HT-29 (cell line): Measurements from ENCODE around the gene NAB1. TPM values are rescaled to one million over a fixed set of nuclear protein-coding genes. Genes with fewer than 3 reads are reported as not detected.

ENCODE experiments used
- DNase-seq: peaks from one replicate; pipeline ENCODE4 v3.0.0-alpha.2; 2015; ENCODE audit warnings: low spot score
- total RNA-seq: library from RNA; depleted of rRNA; stranded (reverse); fragments of >200 nt; shearing (Covaris generic); gene quantifications from 2 replicates; pipeline ENCODE4 v1.2.3, GENCODE V29; 2014

NAB1 gene
- total RNA-seq, 1 experiment from 2014 or later, result 26.7 TPM

DNA sequence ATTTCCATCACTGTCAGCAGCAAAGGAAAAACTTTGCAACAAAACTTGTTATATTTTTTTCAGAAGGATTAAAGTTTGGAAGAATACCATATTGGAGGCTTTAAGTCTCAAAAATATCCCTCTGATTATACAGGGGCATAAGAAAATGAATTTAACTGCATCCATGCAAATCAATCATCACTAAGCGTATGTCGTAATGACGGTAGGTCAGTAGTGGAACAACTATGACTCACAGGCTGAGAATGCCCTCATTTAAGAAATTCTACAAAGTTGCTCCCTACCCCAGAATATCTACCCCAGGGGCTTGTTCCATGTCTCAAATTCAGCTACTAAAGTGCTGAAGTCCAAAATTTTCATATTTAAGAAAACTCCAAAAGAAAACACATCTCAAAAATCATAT is 12.5 kb upstream of the NAB1 start:
- DNase-seq, result no peak

DNA sequence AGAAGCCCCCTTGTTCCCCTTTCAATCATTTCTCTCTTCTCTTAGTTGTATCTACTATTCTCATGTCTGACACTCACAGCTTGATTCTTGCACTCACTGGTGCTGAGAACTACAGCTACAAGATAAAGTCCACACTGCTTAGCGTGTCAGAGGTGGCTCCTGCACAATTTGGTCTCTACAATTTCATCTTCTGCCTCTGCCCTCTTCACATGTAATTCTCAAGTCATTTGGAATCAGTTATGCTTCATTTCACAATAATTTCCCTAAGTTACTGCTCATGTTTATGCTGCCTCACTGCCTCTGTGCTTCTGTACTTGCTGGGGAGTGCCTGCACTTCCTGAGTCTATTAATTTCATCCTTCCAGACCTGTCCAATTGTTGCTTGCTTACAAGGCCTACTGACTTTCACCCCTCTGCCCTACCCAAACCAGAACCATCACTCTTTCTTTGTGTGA is 11.6 kb upstream of the NAB1 start:
- DNase-seq, result no peak

DNA sequence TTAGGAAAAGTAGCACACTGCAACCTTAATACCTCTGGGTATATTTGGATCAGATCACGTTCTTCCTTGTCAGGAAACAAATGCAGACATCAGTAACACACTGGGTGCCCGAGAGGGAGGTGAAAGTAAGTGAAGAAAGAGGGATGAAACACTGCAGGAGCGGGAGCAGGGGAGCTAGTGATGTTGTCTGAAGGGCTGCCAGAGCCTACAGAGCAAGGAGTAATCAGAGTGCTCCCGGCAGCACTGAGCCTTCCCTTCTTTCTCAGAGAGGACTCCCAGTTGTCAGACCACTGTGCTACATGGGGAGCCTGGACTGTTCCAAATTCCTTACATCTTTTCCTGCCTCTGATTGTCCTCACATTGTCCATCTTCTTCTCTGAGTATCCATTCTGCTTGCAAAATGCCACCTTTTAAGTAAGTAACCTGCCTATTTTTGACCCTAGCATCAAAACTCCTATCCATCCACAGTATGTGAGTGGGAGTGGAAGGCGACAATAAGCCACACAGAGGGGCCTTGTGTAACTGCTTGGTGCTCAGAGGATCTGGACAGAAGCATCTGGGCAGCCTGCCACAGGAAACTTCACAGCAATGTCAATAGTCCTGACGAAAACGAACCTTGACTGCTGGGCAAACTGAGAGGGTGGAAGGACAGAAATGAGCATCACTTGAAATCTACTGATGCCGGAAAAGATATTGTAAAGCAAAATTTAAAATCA is 10.8 kb upstream of the NAB1 start:
- DNase-seq, result no peak

DNA sequence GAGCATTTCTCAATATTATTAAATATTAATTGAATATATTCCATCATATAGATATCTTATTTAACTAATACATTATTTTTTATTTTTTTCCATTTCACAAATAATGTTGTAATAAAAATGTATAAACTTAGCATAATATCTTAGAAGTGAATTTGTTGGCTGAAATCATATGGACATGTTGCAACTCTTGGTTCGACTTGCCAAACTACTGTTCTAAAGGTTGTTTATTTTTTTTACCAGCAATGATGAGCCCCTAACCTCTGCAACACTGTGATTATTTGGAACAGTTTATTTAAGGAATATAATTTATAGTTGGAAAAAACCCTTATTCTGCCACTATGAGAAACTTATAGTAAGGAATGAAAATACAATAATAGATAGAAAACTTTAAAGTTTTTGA is 8.8 kb upstream of the NAB1 start:
- no peak for DNase-seq

DNA sequence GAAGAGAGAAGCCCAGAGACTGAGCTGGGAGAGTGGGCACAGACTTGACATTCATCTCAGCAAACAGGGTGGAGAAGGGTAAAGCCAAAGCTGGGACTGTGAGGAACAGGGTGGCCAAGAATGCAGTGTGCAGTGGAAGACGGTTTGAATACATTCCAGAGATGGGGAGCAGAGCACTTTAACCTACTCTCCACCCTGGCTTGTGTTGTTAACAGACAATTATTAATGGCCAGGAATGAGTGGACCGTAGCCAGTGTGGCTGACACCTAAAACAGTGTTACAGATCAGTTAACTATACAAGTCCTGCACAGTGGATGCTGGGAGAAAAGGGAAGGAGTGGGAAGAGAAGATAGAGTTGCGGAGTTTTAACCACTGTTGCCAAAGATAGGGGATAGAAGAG is 7.4 kb upstream of the NAB1 start:
- DNase-seq, result peak; percentile 66

DNA sequence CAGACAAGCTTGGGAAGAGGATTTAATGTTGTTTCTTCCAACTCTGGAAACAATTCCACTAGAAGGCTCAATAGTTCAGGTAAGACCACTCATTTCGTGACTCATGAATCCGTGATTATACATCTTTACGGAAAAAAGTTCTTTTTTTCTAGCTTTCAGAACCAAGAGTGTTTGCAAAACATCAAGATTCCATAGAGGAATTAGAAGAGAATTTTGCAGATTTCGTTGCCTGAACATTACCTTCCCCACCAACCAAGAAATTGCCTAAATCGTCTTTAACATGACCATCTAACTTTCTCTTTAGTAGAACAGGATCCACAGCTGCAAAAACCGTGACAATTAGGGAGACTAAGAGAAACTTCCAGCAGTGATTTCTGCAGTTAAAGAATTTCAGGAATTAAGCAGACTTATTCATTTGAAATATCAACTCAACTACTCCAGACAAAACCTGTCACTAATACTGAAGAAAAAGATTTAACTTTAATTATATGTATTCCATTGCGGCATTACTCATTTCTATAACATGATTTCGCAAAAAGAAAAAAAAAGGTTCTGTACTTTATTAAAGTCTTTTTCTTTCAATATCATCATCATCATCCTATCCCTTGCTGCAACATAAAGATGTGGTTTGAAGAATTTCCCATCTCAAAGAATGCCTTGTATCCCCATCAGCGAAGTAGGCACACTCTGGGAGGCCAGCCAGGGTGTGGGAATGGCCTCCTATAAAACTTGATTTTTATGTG is 1.9 kb upstream of the NAB1 start:
- no peak for DNase-seq

DNA sequence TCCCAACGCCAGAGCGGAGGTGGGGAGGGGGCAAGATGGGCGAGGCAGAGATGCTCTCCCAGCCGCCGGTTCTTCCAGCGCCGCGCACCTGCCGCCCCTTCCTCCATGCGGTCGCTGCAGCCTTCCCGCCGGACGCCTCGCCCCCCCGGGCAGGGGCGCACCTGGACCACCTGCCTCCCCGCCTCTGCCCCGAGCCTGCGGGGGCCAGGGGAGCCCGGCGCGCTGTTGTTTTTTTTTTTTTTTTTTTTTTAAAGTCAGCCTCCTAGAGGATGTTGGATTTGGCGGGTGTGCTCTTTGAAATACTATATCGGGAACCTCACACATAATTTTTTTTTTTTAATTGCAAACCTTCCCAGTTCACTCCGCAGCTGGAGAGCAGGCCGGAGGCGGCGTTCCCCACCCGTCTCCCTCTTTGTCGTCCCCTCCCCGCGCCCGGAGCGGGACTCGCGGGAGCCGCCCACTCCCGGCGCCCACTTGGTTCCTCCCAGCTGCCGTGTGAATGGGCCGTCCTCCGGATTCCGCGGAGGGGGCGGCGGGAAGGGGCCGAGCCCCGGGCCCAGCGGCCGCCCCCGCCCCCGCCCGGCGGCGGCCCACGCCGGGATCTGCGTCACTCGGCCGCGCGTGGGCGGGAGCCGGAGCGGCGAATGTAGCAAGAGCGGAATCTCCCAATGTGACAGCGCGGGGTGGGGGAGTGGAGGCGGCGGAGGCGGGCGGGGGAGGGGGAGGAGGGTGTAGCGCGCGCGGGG is 421 bp upstream of the NAB1 start:
- peak; percentile 78 for DNase-seq

DNA sequence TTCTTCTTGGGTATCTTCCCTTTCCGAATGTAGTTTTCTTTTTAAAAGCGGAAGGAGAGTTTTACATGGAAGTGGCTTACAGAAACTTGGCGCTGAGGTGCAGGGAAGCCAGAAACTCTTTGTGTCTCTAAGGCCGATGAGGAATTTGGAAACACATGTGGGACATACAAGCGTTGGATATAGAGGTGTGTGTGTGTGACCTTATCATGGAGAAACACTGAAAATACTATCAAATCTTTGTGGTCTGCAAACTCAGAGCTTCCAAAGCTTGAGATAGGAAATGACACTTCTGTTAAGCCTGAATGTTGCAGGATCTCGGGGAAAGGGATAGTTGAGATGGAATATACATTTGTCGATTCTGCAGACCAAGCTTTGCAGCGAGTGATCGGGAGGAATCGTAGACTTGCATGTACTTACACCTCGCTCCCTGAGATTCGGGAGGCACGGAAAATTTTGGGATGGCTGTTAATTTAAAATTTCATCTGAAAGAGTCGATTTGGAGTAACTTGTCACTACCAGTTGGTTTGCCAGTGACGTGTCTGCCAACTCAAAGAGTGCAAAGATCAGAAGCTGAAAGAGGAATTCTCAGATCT is 1.0 kb downstream of the NAB1 start:
- DNase-seq, result peak; percentile 53

DNA sequence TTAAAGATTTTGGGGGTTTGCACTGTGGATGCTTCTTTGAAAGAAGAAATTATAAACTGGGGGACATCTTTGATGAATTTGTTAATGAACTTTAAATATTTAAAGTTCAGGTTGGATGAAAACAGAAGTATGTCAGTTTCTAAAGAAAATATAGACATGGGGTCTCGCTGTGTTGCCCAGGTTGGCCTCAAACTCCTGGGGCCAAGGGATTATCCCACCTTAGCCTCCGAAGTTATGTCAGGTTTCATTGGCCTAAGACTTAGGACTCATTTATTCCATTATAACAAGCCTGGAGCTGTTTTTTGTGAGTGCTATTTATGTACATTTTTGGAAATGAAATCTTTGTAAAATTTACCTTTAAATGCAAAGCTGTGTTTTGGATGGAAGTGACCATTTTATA is 2.5 kb downstream of the NAB1 start:
- no peak for DNase-seq

DNA sequence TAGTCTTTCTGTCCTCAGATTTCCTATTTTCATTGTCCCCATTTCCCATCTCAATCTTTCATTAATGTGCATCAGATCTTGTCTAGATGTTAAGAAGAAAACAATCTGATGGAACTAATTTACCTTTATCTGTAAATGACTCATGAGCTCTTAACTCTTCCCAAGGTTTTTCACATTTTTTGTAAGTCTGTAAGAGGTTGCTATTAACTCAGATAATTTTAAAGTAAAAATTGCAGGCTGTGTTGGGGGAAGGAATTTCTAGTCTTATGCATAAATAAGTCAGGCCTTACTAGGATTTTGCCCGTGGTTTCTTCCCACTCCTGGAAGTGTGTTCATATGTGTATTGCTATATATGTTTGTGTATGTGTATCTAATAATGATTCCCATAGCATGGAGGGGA is 4.3 kb downstream of the NAB1 start:
- DNase-seq, result no peak

DNA sequence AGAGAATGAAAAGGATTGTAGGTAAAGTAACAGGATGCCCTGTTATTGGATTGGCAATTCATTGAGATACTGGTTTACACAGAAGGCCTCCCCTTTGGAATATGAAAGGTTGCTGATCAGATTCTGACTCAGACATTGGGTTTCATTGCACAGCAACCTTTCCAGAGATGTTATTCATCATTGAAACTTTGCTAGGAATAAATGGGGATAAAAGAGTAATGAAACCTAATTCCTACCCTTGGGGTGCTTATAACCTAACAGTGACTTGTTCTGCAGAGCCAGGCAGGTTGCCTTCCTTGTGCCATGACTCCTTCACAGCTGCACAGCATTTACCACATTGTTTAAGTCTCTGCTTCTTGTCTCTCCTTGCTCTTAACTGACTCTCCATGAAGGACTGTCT is 5.0 kb downstream of the NAB1 start:
- no peak for DNase-seq

DNA sequence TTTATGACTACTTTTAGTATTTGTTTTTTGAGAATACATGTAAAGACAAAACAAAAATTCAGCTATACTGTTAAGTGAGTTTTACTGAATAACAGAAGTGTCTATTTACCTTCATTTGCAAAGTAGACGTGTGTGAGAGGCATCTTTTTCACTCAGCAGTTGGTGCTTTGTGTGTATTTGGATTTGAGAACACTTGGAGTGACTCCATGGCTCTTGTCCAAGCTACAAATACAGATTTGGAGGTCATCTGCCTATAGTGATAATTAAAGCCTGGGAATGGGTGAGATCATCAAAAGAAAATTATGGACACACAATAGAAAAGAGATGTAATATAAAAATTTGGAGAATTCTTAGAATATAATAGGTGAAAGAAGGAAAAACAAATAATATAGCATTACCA is 6.2 kb downstream of the NAB1 start:
- no peak for DNase-seq

DNA sequence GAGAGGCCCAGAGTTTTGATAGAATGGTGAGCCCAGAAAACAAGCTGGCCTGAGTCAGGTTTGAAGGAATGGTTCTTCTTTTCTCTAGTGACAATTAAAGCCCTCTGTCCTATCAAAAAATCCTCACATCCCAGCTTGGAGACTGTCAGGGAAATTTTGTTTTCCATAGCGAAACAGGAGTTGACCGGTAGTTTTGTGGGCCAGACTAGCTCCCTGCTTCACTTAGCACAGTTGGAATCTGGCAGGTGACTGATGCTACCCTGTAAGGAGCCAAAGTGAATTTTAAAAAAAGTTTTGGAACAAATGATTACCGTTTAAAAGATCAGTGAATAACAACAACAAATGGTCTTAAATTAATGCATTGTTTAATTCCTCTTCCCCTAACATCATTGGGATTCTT is 6.7 kb downstream of the NAB1 start:
- DNase-seq, result no peak

DNA sequence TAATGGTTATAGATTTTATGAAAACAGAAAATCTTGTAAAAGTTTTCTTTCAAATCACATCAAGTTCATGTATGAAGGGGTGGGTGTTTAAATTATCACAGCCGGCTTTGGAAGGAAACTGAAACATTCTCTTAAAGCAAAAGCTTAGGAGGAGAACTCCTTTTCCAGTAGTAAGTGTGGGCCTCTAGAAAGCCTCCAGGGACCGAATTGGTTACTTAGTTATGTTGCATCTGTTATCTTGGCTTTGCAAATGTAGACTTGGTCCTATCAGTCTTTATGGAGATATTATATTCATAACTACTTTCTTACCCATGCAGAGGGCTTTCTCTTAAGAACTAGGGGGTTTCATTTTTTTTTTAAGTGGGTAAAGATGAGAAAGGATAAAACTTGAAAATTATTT is 7.4 kb downstream of the NAB1 start:
- DNase-seq, result no peak

DNA sequence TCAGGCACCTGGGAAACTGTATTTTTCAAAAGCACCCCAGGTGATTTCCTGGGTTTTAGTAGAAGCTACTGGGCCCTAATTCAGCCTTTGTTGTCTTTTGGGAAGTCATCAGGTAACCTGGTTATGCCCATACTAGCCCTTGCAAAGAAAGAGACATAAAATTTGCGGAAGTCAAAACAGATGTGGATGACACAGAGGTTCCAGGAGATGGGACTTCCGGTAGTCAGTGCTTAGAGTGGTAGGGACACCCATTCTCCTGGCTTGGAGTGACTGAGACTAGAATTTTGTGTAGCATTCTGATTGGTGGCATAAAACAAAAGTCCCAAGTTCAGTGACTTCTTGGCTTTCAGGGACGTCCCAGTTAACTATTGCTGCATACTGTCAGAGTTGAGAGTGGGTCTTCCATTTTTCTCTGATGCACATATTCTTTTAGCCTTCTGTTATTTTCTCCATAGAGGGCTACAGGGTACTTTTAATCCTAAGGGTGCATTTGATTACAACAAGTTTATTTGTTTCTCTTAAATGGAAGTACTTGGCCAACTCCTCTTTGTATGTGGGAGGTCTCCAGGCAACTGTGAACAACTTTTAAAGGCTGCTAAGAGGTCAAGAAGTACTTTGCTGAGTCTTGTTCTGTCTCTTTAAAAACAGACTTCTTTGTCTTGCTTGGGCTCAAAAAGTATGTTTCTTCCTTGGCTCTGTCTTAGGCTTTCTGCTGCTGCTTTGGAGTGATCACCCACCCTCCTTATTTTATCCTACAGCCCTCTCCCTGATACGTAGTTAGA is 8.8 kb downstream of the NAB1 start:
- DNase-seq, result no peak

DNA sequence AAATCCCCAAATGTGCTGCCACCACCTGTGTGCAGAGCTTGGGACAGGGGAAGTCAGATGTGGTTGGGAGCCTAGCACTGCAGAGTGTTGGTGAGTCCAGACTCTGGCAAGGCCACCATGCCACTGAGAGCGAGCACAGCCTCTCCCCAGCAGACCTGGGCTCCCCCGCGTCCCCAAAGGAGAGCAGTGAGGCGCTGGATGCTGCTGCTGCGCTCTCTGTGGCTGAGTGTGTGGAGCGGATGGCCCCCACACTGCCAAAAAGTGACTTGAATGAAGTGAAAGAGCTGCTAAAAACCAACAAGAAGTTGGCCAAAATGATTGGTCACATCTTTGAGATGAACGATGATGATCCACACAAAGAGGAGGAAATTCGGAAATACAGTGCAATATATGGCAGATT is 10.7 kb downstream of the NAB1 start:
- DNase-seq, result no peak

DNA sequence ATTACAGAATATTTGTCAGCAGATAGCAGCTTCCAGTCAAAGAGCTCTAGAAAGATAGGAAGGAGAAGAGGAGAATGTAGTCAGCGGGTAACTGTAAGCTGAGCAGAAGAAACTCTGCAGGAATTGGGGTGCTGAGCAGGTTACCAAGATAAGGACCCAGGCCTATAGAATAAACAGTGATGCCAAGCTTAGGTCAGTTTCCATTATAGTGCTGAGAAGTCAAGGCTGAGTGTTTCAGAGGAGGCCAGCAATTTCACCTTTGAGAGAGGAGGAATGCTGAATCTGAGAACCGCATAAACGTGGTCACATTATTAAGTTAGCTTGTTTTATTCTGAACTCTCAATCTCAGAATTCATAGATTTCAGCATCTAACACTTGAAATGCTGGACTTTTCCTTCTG is 13.9 kb downstream of the NAB1 start:
- DNase-seq, result no peak

DNA sequence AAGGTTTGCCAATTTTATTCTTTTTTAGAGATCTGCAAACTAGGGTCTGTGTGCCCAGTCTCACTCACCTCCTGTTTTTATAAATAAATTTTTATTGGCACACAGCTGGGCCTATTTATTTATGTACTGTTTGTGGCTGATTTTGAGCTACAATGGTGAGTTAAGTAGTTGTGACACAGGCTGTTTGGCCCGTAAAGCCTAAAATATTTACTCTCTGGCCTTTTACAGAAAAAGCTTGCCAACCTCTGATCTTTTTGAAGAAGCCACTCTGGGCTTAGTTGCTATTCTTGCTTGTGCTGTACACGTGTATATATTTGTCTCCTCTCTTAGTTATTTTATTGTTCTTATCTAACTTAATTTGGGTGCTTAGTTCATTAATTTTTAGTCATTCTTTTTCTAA is 14.5 kb downstream of the NAB1 start:
- DNase-seq, result no peak

DNA sequence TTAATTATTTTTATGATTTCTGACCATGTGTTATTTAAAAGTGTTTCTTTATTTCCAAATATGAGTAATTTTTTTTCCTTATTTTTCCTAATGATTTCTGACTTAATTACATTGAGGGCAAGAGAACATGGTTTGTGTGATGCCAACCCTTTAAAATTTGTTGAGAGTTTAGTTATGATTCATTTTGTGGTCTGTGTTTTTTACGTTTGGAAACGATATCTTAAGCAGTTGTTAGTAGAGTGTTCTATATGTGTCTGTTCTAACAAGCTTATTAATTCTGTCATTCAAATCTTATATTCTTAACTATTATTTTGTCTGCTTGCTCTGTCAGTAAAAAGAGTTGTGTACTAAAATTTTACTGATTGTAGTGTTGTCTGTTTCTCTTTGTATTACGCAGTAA is 15.0 kb downstream of the NAB1 start:
- DNase-seq, result no peak

DNA sequence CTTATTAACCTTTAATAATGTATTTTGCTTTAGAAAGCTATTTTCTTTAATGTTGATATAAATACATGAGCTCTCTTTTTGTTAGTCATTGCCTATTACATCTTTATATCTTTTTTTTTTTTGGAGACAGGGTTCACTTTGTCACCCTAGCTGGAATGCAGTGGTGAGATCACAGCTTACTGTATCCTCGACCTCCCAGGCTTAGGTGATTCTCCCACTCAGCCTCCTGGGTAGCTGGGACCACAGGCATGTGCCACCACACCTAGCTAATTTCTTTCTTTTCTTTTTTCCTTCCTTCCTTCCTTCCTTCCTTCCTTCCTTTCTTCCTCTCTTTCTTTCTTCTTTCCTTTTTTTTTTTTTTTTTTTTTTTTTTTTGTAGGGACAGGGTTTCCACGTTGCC is 15.4 kb downstream of the NAB1 start:
- DNase-seq, result no peak

DNA sequence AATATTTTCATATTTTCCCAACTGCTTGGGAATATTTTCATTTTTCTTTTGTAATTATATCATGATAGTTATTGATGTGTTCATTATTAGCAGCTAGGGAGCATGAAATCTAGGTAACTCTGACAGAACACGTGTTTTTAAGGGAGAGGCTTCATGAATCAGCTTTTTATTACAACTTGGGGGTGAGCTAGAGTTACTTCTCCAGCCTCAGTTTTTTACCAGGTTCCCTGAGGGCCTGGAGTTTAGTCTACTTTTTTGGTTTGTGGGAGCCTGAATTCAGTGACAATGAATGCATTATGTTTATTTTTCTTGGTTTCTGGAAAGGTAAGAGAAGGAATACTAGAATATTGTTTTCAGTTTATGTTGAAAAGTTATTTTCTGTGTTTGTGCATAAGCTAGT is 18.0 kb downstream of the NAB1 start:
- DNase-seq, result no peak

DNA sequence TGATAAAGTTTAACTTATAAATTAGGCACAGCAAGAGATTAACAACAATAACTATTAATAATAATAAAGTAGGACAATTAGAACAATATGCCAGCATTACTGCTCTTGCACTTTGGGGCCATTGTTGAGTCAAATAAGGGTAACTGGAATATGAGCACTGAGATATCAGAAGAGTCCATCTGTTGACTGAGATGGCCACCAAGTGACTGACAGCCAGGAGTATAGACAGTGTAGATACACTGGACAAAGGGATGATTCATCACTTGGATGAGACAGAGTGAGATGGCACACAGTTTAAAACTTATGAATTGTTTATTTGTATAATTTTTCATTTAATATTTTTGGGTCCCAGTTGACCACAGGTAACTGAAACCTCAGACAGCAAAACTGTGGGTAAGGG is 20.0 kb downstream of the NAB1 start:
- DNase-seq, result no peak
